OCI-LY7 (cell line): ENCODE results near the gene PLA2G10. TPM values are rescaled to one million over a fixed set of nuclear protein-coding genes. Genes with fewer than 3 reads are reported as not detected.
A peak's percentile ranks its signal among the peaks of the same experiment; 100 is the strongest.
"Not testable (repeated sequence)": the region's sequence is repeated elsewhere in the genome, so short reads cannot be mapped to it uniquely, and the experiment has no call there.

Experiments used
- Bru-seq: library from RNA; stranded (reverse); fragments of 400-500 nt; gene quantifications from one replicate; lab custom pipeline; 2021; lab: Mats Ljungman, UMichigan
- BruChase-seq, 2 experiments: library from RNA; stranded (reverse); fragments of 400-500 nt; gene quantifications; one replicate each; lab custom pipeline; 2021; lab: Mats Ljungman, UMichigan
- BruUV-seq: library from RNA; stranded (reverse); fragments of 400-500 nt; replicated peaks from 2 replicates; lab custom pipeline; 2021; lab: Mats Ljungman, UMichigan
- CTCF ChIA-PET: fragments of 300-600 bp; sonication (Branson Sonifier 250); formaldehyde crosslinking; loops from one replicate; lab custom pipeline; 2022; ENCODE audit warnings: antibody characterized with exemption; ENCODE audit not compliant: unreplicated experiment; lab: Charles Lee
- POLR2A ChIA-PET: fragments of 300-600 bp; sonication (Branson Sonifier 250); formaldehyde crosslinking; loops from one replicate; lab custom pipeline; 2022; ENCODE audit warnings: antibody characterized with exemption; lab: Charles Lee
- DNase-seq: peaks from one replicate; pipeline ENCODE4 v3.0.0-alpha.2; 2015; ENCODE audit warnings: low spot score
- H2AFZ ChIP-seq: fragments of 200-600 bp; sonication (generic), shearing (Covaris generic); 2 replicates; pipeline ENCODE4 v1.6.1; 2014; ENCODE audit warnings: mild to moderate bottlenecking, antibody characterized with exemption, low read length, moderate library complexity
- H3K27ac ChIP-seq: fragments of 200-600 bp; sonication (generic); 2 replicates; pipeline ENCODE4 v1.5.1; 2014; ENCODE audit warnings: mixed run types, low read depth, mild to moderate bottlenecking, moderate library complexity, low read length, inconsistent platforms; ENCODE audit not compliant: poor library complexity, severe bottlenecking
- H3K36me3 ChIP-seq: fragments of 200-600 bp; sonication (generic); 2 replicates; pipeline ENCODE4 v1.6.1; 2014; ENCODE audit warnings: mild to moderate bottlenecking, antibody characterized with exemption, low read length, moderate library complexity, mixed read lengths; ENCODE audit not compliant: insufficient read depth
- H3K4me1 ChIP-seq: fragments of 200-600 bp; sonication (generic); 2 replicates; pipeline ENCODE4 v1.5.1; 2014; ENCODE audit warnings: mild to moderate bottlenecking, low read length; ENCODE audit not compliant: insufficient read depth, poor library complexity, severe bottlenecking
- H3K4me2 ChIP-seq: fragments of 200-600 bp; sonication (generic); 2 replicates; pipeline ENCODE4 v1.6.1; 2014; ENCODE audit warnings: mild to moderate bottlenecking, low read length
- H3K4me3 ChIP-seq: fragments of 200-600 bp; sonication (generic); 2 replicates; pipeline ENCODE4 v1.5.1; 2014; ENCODE audit warnings: mild to moderate bottlenecking, low read depth, low read length; ENCODE audit not compliant: poor library complexity, severe bottlenecking
- H3K79me2 ChIP-seq: fragments of 200-600 bp; sonication (generic); 2 replicates; pipeline ENCODE4 v1.6.1; 2016; ENCODE audit warnings: low read depth, mild to moderate bottlenecking, low read length, moderate library complexity, mixed read lengths; ENCODE audit not compliant: insufficient read depth
- H3K9me2 ChIP-seq: fragments of 200-600 bp; sonication (generic); 2 replicates; pipeline ENCODE4 v1.6.1; 2016; ENCODE audit warnings: mild to moderate bottlenecking, low read length, mixed read lengths; ENCODE audit not compliant: insufficient read depth
- H3K9me3 ChIP-seq: fragments of 200-600 bp; sonication (generic); 2 replicates; pipeline ENCODE4 v1.6.1; 2014; ENCODE audit warnings: mild to moderate bottlenecking, mixed run types, low read length, mixed read lengths
- H4K20me1 ChIP-seq: fragments of 200-600 bp; sonication (generic); 2 replicates; pipeline ENCODE4 v1.6.1; 2014; ENCODE audit warnings: mild to moderate bottlenecking, antibody characterized with exemption, low read length, moderate library complexity, mixed read lengths; ENCODE audit not compliant: insufficient read depth
- intact Hi-C: fragments of 100-400 bp; cut with micrococcal nuclease; formaldehyde crosslinking; loops from one replicate; pipeline ENCODE4 v1.10.0; 2022; ENCODE audit not compliant: unreplicated experiment
- long read RNA-seq: library from polyadenylated mRNA; stranded (forward); transcript quantifications from one replicate; pipeline ENCODE4 v2.0.0, GENCODE V29; 2022
- total RNA-seq, 2 experiments: library from RNA; depleted of rRNA in 1 of 2; stranded (reverse); fragments of >200 nt in 1 of 2; shearing (Covaris generic) in 1 of 2; gene quantifications; 2 replicates each; pipeline ENCODE4 v1.2.3, GENCODE V29; 2014 to 2022

Gene PLA2G10
- total RNA-seq (2014; rRNA removed; shearing (Covaris generic)) (0.41 TPM in 1 of 2 replicates, not detected in the other), total RNA-seq (2022) (0.39 TPM in 1 of 2 replicates, not detected in the other), Bru-seq, nascent RNA (percentile 18 among the genes with signal in this experiment), BruChase-seq, experiment 1, labeled RNA remaining after a 6-hour chase (percentile 23 among the genes with signal in this experiment), BruChase-seq, experiment 2, labeled RNA remaining after a 2-hour chase (percentile 19 among the genes with signal in this experiment)
- long read RNA-seq, partial matches to known transcripts: 0 of 2 reads
- long read RNA-seq, other reads (novel, unspliced or antisense): 2 of 2 reads

- H3K9me3 ChIP-seq, POLR2A ChIA-PET, CTCF ChIA-PET, BruUV-seq, H2AFZ ChIP-seq, H3K4me3 ChIP-seq, intact Hi-C loops, H4K20me1 ChIP-seq, H3K27ac ChIP-seq, H3K79me2 ChIP-seq, H3K9me2 ChIP-seq, H3K36me3 ChIP-seq, DNase-seq, H3K4me2 ChIP-seq, H3K4me1 ChIP-seq: not testable (repeated sequence)
These were observed at the start of gene PLA2G10 for GRCh38 chr16:14694129-14694528. TSS of gene PLA2G10 (minus strand) at chr16:14694308. CDS start at chr16:14694229, 79 bp downstream.

- POLR2A ChIA-PET, H3K4me2 ChIP-seq, H4K20me1 ChIP-seq, CTCF ChIA-PET, H3K4me3 ChIP-seq, H3K9me3 ChIP-seq, H3K79me2 ChIP-seq, intact Hi-C loops, H3K36me3 ChIP-seq, H3K4me1 ChIP-seq, DNase-seq, BruUV-seq, H3K9me2 ChIP-seq, H3K27ac ChIP-seq, H2AFZ ChIP-seq: not testable (repeated sequence)
These were observed 48.4 kb upstream of the PLA2G10 start, which contains the start of gene NPIPA2 for GRCh38 chr16:14742273-14743128. TSS of gene NPIPA2 (plus strand) at chr16:14742533. CDS start at chr16:14748066, 5,533 bp downstream.

GRCh38 chr16:14741794-14742193, 47.7 kb upstream of the PLA2G10 start:
- H3K4me3 ChIP-seq, H4K20me1 ChIP-seq, DNase-seq, POLR2A ChIA-PET, H3K79me2 ChIP-seq, H2AFZ ChIP-seq, H3K27ac ChIP-seq, H3K9me3 ChIP-seq, intact Hi-C loops, BruUV-seq, H3K4me1 ChIP-seq, H3K9me2 ChIP-seq, H3K36me3 ChIP-seq, H3K4me2 ChIP-seq, CTCF ChIA-PET: not testable (repeated sequence)

- CTCF ChIA-PET, POLR2A ChIA-PET, DNase-seq, intact Hi-C loops, H2AFZ ChIP-seq, H3K27ac ChIP-seq, H3K9me2 ChIP-seq, BruUV-seq, H3K4me2 ChIP-seq, H3K9me3 ChIP-seq, H3K79me2 ChIP-seq, H3K4me1 ChIP-seq, H4K20me1 ChIP-seq, H3K4me3 ChIP-seq, H3K36me3 ChIP-seq: not testable (repeated sequence)
These were observed 46.8 kb upstream of the PLA2G10 start for GRCh38 chr16:14740832-14741385.

- intact Hi-C loops, CTCF ChIA-PET, BruUV-seq, H2AFZ ChIP-seq, H3K9me2 ChIP-seq, H3K4me1 ChIP-seq, DNase-seq, H3K36me3 ChIP-seq, H3K9me3 ChIP-seq, H4K20me1 ChIP-seq, H3K27ac ChIP-seq, H3K4me3 ChIP-seq, POLR2A ChIA-PET, H3K79me2 ChIP-seq, H3K4me2 ChIP-seq: not testable (repeated sequence)
These were observed 39.1 kb upstream of the PLA2G10 start for GRCh38 chr16:14733233-14733632.
